HG03196 (cell line): ENCODE results near the gene ALPP.

Source experiments
- ATAC-seq: cut with Tn5 transposase; IDR thresholded peaks from one replicate; pipeline ENCODE4 v1.9.1; 2021; ENCODE audit not compliant: unreplicated experiment

The ALPP gene

GRCh38 chr2:232340171-232340935 is 38.2 kb upstream of the ALPP start:
- ATAC-seq: no peak

GRCh38 chr2:232341061-232341738 is 37.4 kb upstream of the ALPP start:
- ATAC-seq: no peak

- ATAC-seq: no peak
These were observed 36.8 kb upstream of the ALPP start for GRCh38 chr2:232341739-232342126.

- ATAC-seq: no peak
These were observed 35.7 kb upstream of the ALPP start for GRCh38 chr2:232342635-232343565.

GRCh38 chr2:232343821-232344220 is 34.7 kb upstream of the ALPP start:
- ATAC-seq: no peak

- ATAC-seq: no peak
These were observed 33.3 kb upstream of the ALPP start for GRCh38 chr2:232345251-232345650.

GRCh38 chr2:232347369-232347768 is 31.2 kb upstream of the ALPP start:
- no peak for ATAC-seq

GRCh38 chr2:232348936-232349335 is 29.6 kb upstream of the ALPP start:
- ATAC-seq: no peak

GRCh38 chr2:232349546-232349945 is 29.0 kb upstream of the ALPP start:
- ATAC-seq: no peak

- no peak for ATAC-seq
These were observed 28.5 kb upstream of the ALPP start for GRCh38 chr2:232349946-232350635.

- ATAC-seq: no peak
These were observed 27.5 kb upstream of the ALPP start for GRCh38 chr2:232350804-232351685.

GRCh38 chr2:232351686-232352510 is 26.7 kb upstream of the ALPP start:
- no peak for ATAC-seq

GRCh38 chr2:232352511-232353091 is 25.9 kb upstream of the ALPP start:
- ATAC-seq: no peak

GRCh38 chr2:232353096-232353495 is 25.5 kb upstream of the ALPP start:
- no peak for ATAC-seq

- no peak for ATAC-seq
These were observed 24.9 kb upstream of the ALPP start for GRCh38 chr2:232353660-232354059.

- ATAC-seq: no peak
These were observed 24.5 kb upstream of the ALPP start for GRCh38 chr2:232354069-232354468.

GRCh38 chr2:232361646-232362045 is 16.9 kb upstream of the ALPP start:
- ATAC-seq: no peak

- ATAC-seq: no peak
These were observed 16.2 kb upstream of the ALPP start for GRCh38 chr2:232362174-232362900.
